ENCODE data around the gene CCDC83.

DNA sequence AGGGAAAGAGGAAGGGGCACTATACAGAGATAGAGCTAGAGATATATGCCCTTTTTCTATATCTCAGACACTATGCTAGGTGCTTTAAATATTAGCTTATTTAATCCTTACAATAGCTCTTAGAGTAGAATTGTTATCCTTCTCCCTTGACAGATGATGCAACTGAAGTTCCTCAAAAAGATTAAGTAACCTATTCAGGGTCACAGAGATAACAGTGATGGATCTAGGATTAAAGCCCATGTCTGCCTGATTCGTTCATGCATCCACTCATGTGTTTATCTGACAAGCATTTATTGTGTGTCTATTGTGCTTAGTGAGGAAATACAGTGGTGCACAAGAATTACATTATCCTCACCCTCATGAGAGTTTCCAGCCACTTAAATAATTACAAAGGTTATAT lies 8.7 kb downstream of the CCDC83 start:
- TF ChIP-seq POLR2A (IDR thresholded peaks at IDR 0.05; ENCODE audit: low read length) (no peak), GATA1 (IDR thresholded peaks at IDR 0.05; ENCODE audit: low read depth, low read length) (no peak)

All from erythroblast (primary cell).